OCI-LY3 (cell line): ENCODE measurements around the gene ATP6V1A.

ENCODE experiments used
- H2AFZ ChIP-seq: fragments of 200-600, 300-600 bp; shearing (Covaris generic); 2 replicates; pipeline ENCODE4 v1.6.0; 2014; ENCODE audit warnings: antibody characterized with exemption, low read depth, low read length
- H3K27ac ChIP-seq: fragments of 200-600, 300-600 bp; sonication (generic); 2 replicates; pipeline ENCODE4 v1.5.1; 2014; ENCODE audit warnings: mild to moderate bottlenecking, low read length, moderate library complexity, mixed read lengths
- H3K27me3 ChIP-seq: fragments of 200-600, 300-600 bp; sonication (generic); 2 replicates; pipeline ENCODE4 v1.6.1; 2014; ENCODE audit warnings: low read depth, low read length, mixed read lengths
- H3K36me3 ChIP-seq: fragments of 200-600, 300-600 bp; sonication (generic); replicated peaks from 2 replicates; pipeline ENCODE3; 2014; ENCODE audit warnings: low read depth, low read length, mixed read lengths
- H3K4me1 ChIP-seq: fragments of 300-600, 200-600 bp; sonication (generic); 2 replicates; pipeline ENCODE4 v1.6.1; 2014; ENCODE audit warnings: low read length, mixed read lengths
- H3K4me2 ChIP-seq: fragments of 200-600, 300-600 bp; sonication (generic); 2 replicates; pipeline ENCODE4 v1.6.1; 2014; ENCODE audit warnings: low read length, mixed read lengths
- H3K4me3 ChIP-seq: fragments of 300-600, 200-600 bp; sonication (generic); 2 replicates; pipeline ENCODE4 v1.5.1; 2014; ENCODE audit warnings: antibody characterized with exemption, mild to moderate bottlenecking, low read length, moderate library complexity
- H3K79me2 ChIP-seq: fragments of 300-600, 200-600 bp; shearing (Covaris generic); 2 replicates; pipeline ENCODE4 v1.6.1; 2014; ENCODE audit warnings: mild to moderate bottlenecking, low read length, mixed read lengths
- H3K9ac ChIP-seq: fragments of 300-600, 200-600 bp; shearing (Covaris generic); 2 replicates; pipeline ENCODE4 v1.6.0; 2014; ENCODE audit warnings: mild to moderate bottlenecking, low read length, moderate library complexity
- H3K9me3 ChIP-seq: fragments of 200-600, 300-600 bp; shearing (Covaris generic); 2 replicates; pipeline ENCODE4 v1.6.1; 2014; ENCODE audit warnings: low read length, mixed read lengths; ENCODE audit not compliant: insufficient read depth
- H4K20me1 ChIP-seq: fragments of 200-600, 300-600 bp; sonication (generic); 2 replicates; pipeline ENCODE4 v1.6.1; 2016; ENCODE audit warnings: low read length, mixed read lengths; ENCODE audit not compliant: insufficient read depth
- EZH2phosphoT487 ChIP-seq: fragments of 200-600 bp; shearing (Covaris generic); IDR thresholded peaks from 2 replicates; pipeline ENCODE4 v1.6.1; 2018; ENCODE audit warnings: antibody characterized with exemption, mixed run types, low read depth
- TF ChIP-seq, protein P1 (sequence below): fragments of 200-600, 300-600 bp; sonication (generic); IDR thresholded peaks from 2 replicates; pipeline ENCODE4 v1.5.1; 2014; ENCODE audit warnings: antibody characterized with exemption, low read length, low read depth

Gene ATP6V1A

GRCh38 chr3:113812854-113813253 lies 66.0 kb downstream of the ATP6V1A start:
- no peak overlapping the region for H2AFZ ChIP-seq
- no peaks in the 10 kb centered on the region for H3K4me1 ChIP-seq
- H4K20me1 ChIP-seq: no peaks in the 10 kb centered on the region
- H3K4me2 ChIP-seq: no peak overlapping the region
- no peak overlapping the region for H3K4me3 ChIP-seq
- H3K27ac ChIP-seq: no peak overlapping the region
- H3K36me3 ChIP-seq: peaks cover 4% of the 10 kb centered on the region
- TF ChIP-seq EZH2phosphoT487: no peak
- TF ChIP-seq, protein P1, sequence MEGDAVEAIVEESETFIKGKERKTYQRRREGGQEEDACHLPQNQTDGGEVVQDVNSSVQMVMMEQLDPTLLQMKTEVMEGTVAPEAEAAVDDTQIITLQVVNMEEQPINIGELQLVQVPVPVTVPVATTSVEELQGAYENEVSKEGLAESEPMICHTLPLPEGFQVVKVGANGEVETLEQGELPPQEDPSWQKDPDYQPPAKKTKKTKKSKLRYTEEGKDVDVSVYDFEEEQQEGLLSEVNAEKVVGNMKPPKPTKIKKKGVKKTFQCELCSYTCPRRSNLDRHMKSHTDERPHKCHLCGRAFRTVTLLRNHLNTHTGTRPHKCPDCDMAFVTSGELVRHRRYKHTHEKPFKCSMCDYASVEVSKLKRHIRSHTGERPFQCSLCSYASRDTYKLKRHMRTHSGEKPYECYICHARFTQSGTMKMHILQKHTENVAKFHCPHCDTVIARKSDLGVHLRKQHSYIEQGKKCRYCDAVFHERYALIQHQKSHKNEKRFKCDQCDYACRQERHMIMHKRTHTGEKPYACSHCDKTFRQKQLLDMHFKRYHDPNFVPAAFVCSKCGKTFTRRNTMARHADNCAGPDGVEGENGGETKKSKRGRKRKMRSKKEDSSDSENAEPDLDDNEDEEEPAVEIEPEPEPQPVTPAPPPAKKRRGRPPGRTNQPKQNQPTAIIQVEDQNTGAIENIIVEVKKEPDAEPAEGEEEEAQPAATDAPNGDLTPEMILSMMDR: no peak
- H3K79me2 ChIP-seq: no peaks in the 10 kb centered on the region
- H3K9ac ChIP-seq: no peak overlapping the region
- H3K9me3 ChIP-seq: no peaks in the 10 kb centered on the region
- no peaks in the 10 kb centered on the region for H3K27me3 ChIP-seq

DNA sequence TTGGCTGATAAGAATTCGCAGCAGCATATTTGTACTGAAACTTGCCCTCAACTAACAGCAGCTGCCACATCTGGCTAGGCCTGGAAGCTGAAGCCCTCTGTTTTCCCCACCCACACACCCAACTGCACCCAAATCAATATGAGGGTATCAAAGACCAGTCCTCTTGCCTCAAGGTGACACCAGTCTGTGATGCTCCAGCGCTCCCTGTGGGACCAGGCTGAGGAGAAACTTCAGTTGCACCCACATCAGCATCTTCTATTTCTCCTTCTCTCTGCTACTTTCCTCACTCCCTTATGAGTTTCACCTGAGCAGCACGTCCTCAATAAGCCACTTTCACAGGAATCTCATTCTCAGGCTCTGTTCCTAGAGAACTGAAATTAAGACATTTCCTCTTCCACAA lies 73.0 kb downstream of the ATP6V1A start:
- no peaks in the 10 kb centered on the region for H3K36me3 ChIP-seq
- H3K79me2 ChIP-seq: no peaks in the 10 kb centered on the region
- TF ChIP-seq EZH2phosphoT487: no peak
- TF ChIP-seq, protein P1: no peak
- H3K27me3 ChIP-seq: no peaks in the 10 kb centered on the region
- H3K4me3 ChIP-seq: no peak overlapping the region
- no peak overlapping the region for H3K9ac ChIP-seq
- H3K4me2 ChIP-seq: no peak overlapping the region
- H3K27ac ChIP-seq: no peak overlapping the region
- no peaks in the 10 kb centered on the region for H4K20me1 ChIP-seq
- H3K4me1 ChIP-seq: peaks cover 7% of the 10 kb centered on the region
- H2AFZ ChIP-seq: no peak overlapping the region
- no peaks in the 10 kb centered on the region for H3K9me3 ChIP-seq

DNA sequence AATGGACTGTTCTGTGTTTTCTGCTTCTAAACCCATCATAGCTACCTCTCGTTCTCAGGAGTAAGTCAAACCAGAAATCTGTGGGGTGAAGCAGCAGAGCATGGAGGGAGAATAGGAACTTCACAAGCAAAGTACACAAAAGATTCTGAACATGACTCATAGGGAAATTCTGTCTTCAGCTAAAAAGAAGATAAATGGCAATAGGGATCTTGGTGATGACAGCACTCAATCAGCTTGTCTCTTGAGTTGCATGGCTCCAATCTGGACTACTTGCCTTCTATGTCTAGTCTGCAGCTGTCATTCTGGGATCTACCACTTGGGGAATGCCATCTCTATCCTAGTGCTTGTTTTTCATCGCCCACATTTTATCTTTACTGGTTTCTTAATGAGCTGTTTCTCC lies 78.3 kb downstream of the ATP6V1A start:
- H4K20me1 ChIP-seq: no peaks in the 10 kb centered on the region
- no peaks in the 10 kb centered on the region for H3K79me2 ChIP-seq
- no peaks in the 10 kb centered on the region for H3K36me3 ChIP-seq
- TF ChIP-seq, protein P1: no peak
- TF ChIP-seq EZH2phosphoT487: no peak
- H3K27me3 ChIP-seq: no peaks in the 10 kb centered on the region
- peak overlapping the region; percentile 72 for H3K4me3 ChIP-seq
- H3K9ac ChIP-seq: peak overlapping the region; percentile 52
- peak overlapping the region; percentile 92 for H3K4me2 ChIP-seq
- no peaks in the 10 kb centered on the region for H3K9me3 ChIP-seq
- peak overlapping the region; percentile 85; the same call in 1 of the 2 replicates for H2AFZ ChIP-seq
- peak overlapping the region; percentile 80 for H3K27ac ChIP-seq
- peaks cover 32% of the 10 kb centered on the region for H3K4me1 ChIP-seq

- no peaks in the 10 kb centered on the region for H4K20me1 ChIP-seq
- no peak overlapping the region for H2AFZ ChIP-seq
- H3K27me3 ChIP-seq: no peaks in the 10 kb centered on the region
- H3K36me3 ChIP-seq: peaks cover 7% of the 10 kb centered on the region
- TF ChIP-seq EZH2phosphoT487: no peak
- TF ChIP-seq, protein P1: no peak
- peaks cover 52% of the 10 kb centered on the region for H3K4me1 ChIP-seq
- H3K4me3 ChIP-seq: no peak overlapping the region
- no peak overlapping the region for H3K9ac ChIP-seq
- no peak overlapping the region for H3K27ac ChIP-seq
- peaks cover 9% of the 10 kb centered on the region; the same call in 1 of the 2 replicates for H3K9me3 ChIP-seq
- H3K4me2 ChIP-seq: no peak overlapping the region
- H3K79me2 ChIP-seq: no peaks in the 10 kb centered on the region
These were observed 81.8 kb downstream of the ATP6V1A start for GRCh38 chr3:113828600-113828999.
